GM18858 (cell line): Measurements from ENCODE around the gene PHLDA2.

Experiments used
- ATAC-seq: cut with Tn5 transposase; IDR thresholded peaks from one replicate; pipeline ENCODE4 v1.9.1; 2021; ENCODE audit not compliant: unreplicated experiment

The PHLDA2 gene

DNA sequence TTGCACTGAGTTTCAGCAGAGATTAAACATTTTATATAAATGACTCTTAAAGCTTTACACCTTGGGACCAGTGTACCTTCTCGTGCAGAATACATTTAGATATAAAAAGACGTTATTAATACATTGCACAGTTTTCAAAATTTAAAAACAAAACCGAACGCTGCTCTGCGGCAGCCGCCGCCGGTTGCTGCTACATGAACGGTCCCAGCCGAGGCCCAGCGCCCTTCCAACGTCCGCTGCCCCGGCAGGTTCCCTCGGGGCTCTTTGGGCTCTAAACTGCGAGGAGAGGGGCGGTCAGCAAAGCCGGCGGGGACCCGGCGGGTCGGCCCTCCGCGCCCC lies 45.6 kb downstream of the PHLDA2 start:
- ATAC-seq, result no peak

DNA sequence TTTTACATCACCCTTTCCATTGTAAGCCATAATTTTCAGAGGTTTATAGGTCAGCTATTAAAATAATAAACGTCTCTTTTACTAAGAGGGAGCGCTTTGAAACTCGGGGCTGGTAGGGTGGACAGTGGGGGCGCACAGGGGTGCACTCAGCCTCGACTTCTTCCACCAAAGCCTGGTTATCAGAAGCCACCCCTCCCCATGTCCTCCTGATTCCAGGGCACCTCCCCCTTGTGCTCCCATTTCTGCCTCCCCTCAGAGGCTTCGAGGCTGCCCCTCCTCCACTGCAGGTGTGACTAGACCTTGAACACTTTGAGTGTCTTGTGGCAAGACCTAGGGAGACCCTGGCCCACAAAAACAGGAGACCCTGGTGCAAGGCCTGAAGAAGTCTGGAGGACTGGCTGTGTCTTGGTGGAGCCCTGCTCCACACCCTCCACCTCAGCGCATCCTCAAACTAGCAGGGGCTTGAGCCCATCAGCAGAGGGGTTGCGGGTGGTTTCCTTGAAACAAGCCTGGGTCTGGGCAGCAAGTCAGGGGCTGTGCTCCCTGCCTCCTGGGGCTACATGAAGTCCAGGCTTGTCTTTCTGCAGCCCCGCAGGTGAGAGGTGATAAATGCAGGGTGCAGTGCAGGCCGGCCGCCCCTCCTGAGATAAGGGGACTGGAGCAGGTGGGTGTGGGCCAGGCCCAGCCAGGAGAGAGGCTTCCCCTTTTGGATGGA lies 46.7 kb downstream of the PHLDA2 start:
- ATAC-seq, result no peak

DNA sequence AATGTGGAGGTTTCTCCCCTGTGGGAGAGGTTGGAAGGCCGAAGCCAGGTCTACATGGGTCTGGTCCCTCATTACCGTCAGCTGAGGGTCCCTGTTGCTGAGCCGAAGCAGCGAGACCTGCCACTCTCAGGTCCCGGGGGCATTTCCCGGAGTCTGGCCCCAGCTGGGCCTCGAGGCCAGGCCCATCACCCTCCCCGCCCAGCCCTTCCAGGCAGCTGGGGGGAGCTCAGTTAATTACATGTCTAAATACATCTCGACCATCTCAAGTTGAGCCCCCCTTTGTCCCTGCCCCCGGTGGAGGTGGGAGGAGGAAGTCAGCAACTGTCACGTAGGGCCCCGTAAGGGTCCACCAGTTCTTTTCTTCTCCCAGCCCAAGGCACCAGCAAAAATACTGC lies 47.2 kb downstream of the PHLDA2 start:
- ATAC-seq, result no peak

DNA sequence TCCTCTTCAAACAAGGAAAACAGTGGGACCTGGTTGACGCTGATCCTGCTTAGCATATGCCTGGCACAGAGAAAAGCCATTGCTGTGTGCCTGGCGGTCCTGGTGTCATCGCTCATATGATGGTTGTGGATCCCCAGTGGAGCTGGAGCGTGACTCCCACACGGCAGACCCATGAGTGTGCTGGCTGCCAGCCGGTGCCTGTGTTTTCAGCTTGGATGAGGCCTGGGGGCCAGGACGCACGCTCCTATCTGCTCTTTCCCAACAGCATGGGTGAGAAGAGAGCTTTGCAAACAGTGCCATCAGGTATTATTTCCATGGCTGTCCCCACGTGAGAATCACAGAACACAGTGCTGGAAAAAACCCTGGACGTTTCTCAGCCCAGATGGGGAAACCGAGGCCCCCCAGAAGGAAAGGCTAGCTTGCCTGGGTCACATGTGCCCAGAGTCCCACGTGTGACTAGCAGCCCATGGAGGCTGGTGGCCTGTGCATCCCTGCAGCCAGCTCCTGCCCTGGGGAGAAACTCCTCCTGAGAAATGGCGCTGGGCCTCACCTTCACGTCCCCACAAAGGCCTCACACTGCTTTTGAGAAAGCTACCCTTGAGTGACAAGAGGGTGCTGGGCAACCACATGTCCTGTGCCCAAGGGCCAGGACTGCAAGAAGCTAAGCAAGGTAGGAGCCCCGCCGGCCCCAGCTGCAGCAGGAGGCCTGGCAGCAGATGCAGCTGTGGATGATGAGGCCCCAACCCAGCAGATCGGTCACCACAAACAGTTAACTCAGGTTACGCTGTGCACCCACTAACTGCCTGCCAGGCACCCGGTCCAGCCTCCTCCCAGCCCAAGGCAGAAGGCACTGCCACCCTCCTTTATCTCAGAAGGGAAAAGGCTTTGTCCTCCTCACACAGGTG lies 47.9 kb downstream of the PHLDA2 start:
- ATAC-seq, result no peak

DNA sequence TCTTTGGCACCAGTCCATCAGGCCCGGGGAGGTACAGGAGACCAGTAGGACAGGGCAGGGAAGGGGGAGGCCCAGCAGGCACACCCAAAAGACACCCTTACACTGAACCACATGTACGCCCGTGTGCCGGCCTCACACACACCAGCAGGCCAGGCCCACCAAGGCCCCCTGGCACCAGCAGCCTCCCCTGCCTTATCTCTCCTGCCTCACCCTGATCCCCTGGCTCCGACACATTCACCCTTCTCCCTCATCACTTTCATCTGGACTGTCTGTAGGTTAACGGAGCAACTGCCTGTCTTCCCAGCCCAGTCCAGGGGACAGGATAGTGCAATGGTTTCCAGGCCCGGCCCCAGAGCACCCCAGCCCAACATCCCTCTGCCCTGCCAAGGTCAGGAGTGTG lies 48.6 kb downstream of the PHLDA2 start:
- ATAC-seq, result no peak

DNA sequence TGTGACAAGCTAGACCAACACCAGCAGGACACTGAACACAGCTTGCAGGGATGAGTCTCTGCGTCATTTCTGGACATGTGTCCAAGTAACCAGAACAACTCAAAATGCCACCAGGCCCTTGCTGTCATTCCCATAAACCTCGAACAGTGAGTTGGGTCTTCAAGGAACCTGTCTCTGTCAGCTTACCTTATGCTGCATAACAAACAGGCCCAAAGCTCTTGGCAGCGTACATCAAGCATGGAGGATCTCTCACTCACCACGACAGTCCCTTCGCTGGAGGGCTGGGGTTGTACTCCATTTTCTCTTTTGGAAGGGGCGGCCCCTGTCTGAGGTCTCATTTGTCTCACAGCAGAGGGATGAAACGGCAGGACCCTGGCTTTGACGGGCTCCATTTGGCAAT lies 50.4 kb downstream of the PHLDA2 start:
- ATAC-seq, result no peak
